CD4-positive, CD25-positive, alpha-beta regulatory T cell (primary cell): Measurements from ENCODE around the gene AUTS2. TPM values are rescaled to one million over a fixed set of nuclear protein-coding genes. Genes with fewer than 3 reads are reported as not detected.

Source experiments
- ATAC-seq, 2 donors: fragments of 150-1000 bp; cut with Tn5 transposase; one replicate each; pipeline ENCODE4 v1.10.0; 2021; ENCODE audit warnings: low read depth in 2 of 2, moderate number of reproducible peaks in 2 of 2, moderate library complexity in 1 of 2
- DNase-seq, 3 donors: peaks; one replicate each; pipeline versions ENCODE4 v3.0.0 to v3.0.0-alpha.2; 2012 to 2022; ENCODE audit warnings: mixed read lengths in 1 of 3
- H3K27ac ChIP-seq: one replicate; pipeline ENCODE4 v1.7.0; 2013; ENCODE audit warnings: mild to moderate bottlenecking, low read length; ENCODE audit not compliant: insufficient read depth, poor library complexity, severe bottlenecking
- H3K27me3 ChIP-seq: one replicate; pipeline ENCODE4 v1.7.0; 2013; ENCODE audit warnings: low read length; ENCODE audit not compliant: control insufficient read depth, insufficient read depth
- H3K36me3 ChIP-seq: one replicate; pipeline ENCODE4 v1.7.0; 2013; ENCODE audit warnings: mild to moderate bottlenecking, low read length, moderate library complexity; ENCODE audit not compliant: control insufficient read depth, insufficient read depth
- H3K4me1 ChIP-seq: 2 replicates; pipeline ENCODE4 v1.7.0; 2013; ENCODE audit warnings: mild to moderate bottlenecking, low read length; ENCODE audit not compliant: insufficient read depth, control insufficient read depth, poor library complexity, severe bottlenecking
- H3K4me3 ChIP-seq: one replicate; pipeline ENCODE4 v1.7.0; 2013; ENCODE audit warnings: low read depth, mild to moderate bottlenecking, low read length, moderate library complexity
- H3K9me3 ChIP-seq, 2 experiments: 1 replicate in 1 of 2; 2 replicates in 1 of 2; pipeline ENCODE4 v1.7.0; 2013; ENCODE audit warnings: low read length in 2 of 2, mild to moderate bottlenecking in 1 of 2, moderate library complexity in 1 of 2; ENCODE audit not compliant: control insufficient read depth in 2 of 2
- H3K27ac Mint-ChIP-seq, 3 donors: one replicate each; pipeline ENCODE4 v1.8.0; 2020 to 2022; ENCODE audit warnings: mild to moderate bottlenecking in 3 of 3, mixed read lengths in 3 of 3, moderate library complexity in 2 of 3
- H3K27me3 Mint-ChIP-seq: one replicate; pipeline ENCODE4 v1.8.0; 2022; ENCODE audit warnings: mild to moderate bottlenecking, mixed read lengths
- H3K36me3 Mint-ChIP-seq: one replicate; pipeline ENCODE4 v1.8.0; 2020; ENCODE audit warnings: mixed read lengths
- H3K4me1 Mint-ChIP-seq, 4 donors: one replicate each; pipeline ENCODE4 v1.8.0; 2020 to 2022; ENCODE audit warnings: mixed read lengths in 4 of 4, mild to moderate bottlenecking in 1 of 4
- H3K4me3 Mint-ChIP-seq, 4 donors: one replicate each; pipeline ENCODE4 v1.8.0; 2020 to 2022; ENCODE audit warnings: mild to moderate bottlenecking in 4 of 4, mixed read lengths in 4 of 4, moderate library complexity in 3 of 4
- H3K9me3 Mint-ChIP-seq, 7 donors: one replicate each; pipeline ENCODE4 v1.8.0; 2020 to 2022; ENCODE audit warnings: mixed read lengths in 7 of 7, mild to moderate bottlenecking in 3 of 7, moderate library complexity in 2 of 7
- polyA plus RNA-seq, 4 donors: library from polyadenylated mRNA; unstranded; fragments of 300-500 nt; fragmentation: Illumina TruSeq; gene quantifications; one replicate each; pipeline ENCODE4 v1.2.3, GENCODE V29; 2021
- total RNA-seq: library from RNA; stranded (reverse); gene quantifications from one replicate; pipeline ENCODE4 v1.2.3, GENCODE V29; 2022

AUTS2 gene
- total and polyA plus RNA-seq, 5 donors from 2014 or later = 0.47 to 32.4 (median 0.74) TPM

DNA sequence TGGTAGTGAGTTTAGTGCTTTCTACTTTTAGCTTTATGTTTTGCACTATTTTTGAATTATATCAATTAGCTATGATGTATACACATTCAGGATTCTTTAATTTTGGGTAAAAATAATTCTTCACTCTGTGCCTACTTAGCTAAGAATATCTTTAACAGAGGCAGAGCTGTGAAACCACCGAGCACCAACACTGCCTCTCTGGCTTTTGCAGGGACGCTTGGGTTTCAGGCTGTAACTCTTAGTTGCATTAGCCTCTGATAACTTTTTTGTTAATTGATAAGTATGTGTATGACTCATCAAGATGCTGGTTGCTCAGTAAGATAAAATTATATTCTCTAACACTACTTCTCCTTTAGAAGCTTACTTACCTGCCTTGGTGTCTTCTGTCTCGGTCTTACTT, 738.3 kb downstream of the AUTS2 start:
- H3K36me3 Mint-ChIP-seq = no peaks in the 10 kb centered on the region
- no peak overlapping the region for H3K27ac Mint-ChIP-seq

DNA sequence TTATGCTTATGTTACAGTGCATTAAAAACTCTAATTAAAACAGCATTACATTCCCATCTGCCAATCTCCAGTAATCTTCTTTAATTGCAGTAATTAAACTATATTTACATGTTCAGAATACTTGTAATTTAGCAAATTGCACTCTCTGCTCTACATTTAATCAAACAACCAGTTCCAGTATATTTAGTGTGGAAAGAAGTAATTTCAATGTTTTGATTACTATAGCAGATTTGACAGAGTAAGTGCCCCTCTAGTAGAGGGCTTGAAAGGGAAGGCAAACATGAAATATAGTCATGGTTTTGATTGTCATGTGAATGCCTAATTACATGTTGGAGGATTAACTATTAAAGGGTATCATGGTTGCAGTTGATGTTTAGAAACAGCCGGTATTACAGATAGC, 739.7 kb downstream of the AUTS2 start:
- H3K4me3 ChIP-seq = no peak overlapping the region
- Mint-ChIP-seq H3K4me1 (peaks cover 0 to 13% (median 0%) of the 10 kb centered on the region in 4 donors), H3K36me3 (no peaks in the 10 kb centered on the region), H3K27ac (no peak overlapping the region), H3K9me3 (peaks cover 0 to 5% (median 0%) of the 10 kb centered on the region in 7 donors), H3K4me3 (no peak overlapping the region), H3K27me3 (no peaks in the 10 kb centered on the region)
- H3K27ac ChIP-seq = no peak overlapping the region
- H3K27me3 ChIP-seq = no peaks in the 10 kb centered on the region
- H3K36me3 ChIP-seq = no peaks in the 10 kb centered on the region
- ATAC-seq (no peak), DNase-seq (no peak)
- H3K4me1 ChIP-seq = no peaks in the 10 kb centered on the region
- no peaks in the 10 kb centered on the region for H3K9me3 ChIP-seq

More for the DNA sequence above, 738.3 kb downstream of the AUTS2 start:
- Mint-ChIP-seq H3K9me3 (peaks cover 0 to 8% (median 5%) of the 10 kb centered on the region in 7 donors), H3K4me1 (peaks cover 0 to 13% (median 0%) of the 10 kb centered on the region in 4 donors), H3K27me3 (no peaks in the 10 kb centered on the region), H3K4me3 (no peak overlapping the region)
- ATAC-seq (no peak), DNase-seq (no peak)
- Histone ChIP-seq H3K4me3 (no peak overlapping the region), H3K9me3 (no peaks in the 10 kb centered on the region), H3K27ac (no peak overlapping the region), H3K36me3 (no peaks in the 10 kb centered on the region), H3K4me1 (no peaks in the 10 kb centered on the region), H3K27me3 (no peaks in the 10 kb centered on the region)

DNA sequence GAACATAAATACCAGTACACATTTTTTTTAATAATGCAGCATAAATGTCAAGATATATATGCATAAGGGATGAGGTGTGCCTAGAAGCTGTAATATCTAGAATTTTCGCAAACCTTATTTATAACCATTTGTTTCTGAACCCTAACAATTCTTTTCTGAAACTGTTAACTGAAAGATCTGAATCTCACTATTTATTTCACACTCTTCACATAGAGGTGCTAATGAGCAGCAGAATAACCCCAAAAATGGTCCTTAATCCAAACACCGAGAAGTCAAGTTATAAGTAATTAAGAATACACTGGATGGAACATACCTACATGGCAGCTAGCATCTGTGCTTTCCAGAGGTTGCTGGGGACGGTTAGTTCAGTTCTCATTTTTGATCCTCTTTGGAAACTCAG, 742.0 kb downstream of the AUTS2 start:
- no peak overlapping the region for H3K27ac ChIP-seq
- ATAC-seq = no peak
- H3K4me1 ChIP-seq = no peaks in the 10 kb centered on the region
- Mint-ChIP-seq H3K36me3 (no peaks in the 10 kb centered on the region), H3K9me3 (peaks cover 0 to 5% (median 3%) of the 10 kb centered on the region in 7 donors), H3K27me3 (no peaks in the 10 kb centered on the region), H3K27ac (no peak overlapping the region), H3K4me3 (no peak overlapping the region), H3K4me1 (peaks cover 0 to 3% (median 0%) of the 10 kb centered on the region in 4 donors)
- no peaks in the 10 kb centered on the region for H3K36me3 ChIP-seq
- H3K4me3 ChIP-seq = no peak overlapping the region
- no peaks in the 10 kb centered on the region for H3K9me3 ChIP-seq
- H3K27me3 ChIP-seq = no peaks in the 10 kb centered on the region
- no peak for DNase-seq

DNA sequence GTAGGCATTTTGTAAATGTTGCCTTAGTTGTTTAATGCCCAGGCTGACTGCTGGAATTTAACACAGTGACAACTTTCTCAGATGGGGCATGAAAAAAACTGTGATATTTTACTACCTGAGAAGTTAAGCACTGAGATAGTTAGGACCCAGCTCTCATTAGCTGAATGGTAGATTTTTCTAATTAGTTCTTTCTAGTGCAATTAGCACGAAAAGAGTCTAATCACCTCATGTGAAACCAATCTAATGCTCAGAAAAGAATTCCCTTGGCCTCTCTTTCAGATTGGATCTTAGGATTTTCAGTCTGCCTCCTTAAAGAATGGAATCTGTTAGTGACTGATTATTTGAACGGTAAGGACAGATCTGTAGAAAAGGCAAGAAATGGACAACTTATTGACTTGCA, 743.2 kb downstream of the AUTS2 start:
- Mint-ChIP-seq H3K4me1 (no peaks in the 10 kb centered on the region), H3K4me3 (no peak overlapping the region), H3K27me3 (no peaks in the 10 kb centered on the region), H3K27ac (no peak overlapping the region), H3K9me3 (peaks cover 0 to 9% (median 3%) of the 10 kb centered on the region in 7 donors), H3K36me3 (no peaks in the 10 kb centered on the region)
- ATAC-seq (no peak), DNase-seq (no peak)
- no peak overlapping the region for H3K4me3 ChIP-seq
- no peaks in the 10 kb centered on the region for H3K9me3 ChIP-seq
- H3K4me1 ChIP-seq = no peaks in the 10 kb centered on the region
- H3K27me3 ChIP-seq = no peaks in the 10 kb centered on the region
- no peak overlapping the region for H3K27ac ChIP-seq
- H3K36me3 ChIP-seq = no peaks in the 10 kb centered on the region

DNA sequence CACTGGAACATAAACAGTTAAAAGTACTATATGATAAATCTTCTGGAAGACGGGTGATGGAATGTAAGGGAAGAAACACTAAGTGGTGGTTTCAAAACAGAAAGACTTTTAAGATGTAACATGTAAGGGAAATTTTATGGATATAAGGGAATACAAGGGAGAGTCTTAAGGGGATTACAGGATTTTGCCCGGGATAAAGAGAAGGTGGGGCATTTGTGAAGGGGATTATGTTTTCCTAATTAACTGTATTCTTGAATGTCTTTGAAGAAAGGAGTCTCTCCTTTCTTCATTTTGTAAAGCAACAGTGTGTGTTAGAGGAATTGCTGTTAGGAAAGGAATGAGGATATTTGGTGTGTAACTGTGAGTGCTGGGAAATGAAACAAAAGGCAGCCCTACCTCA, 745.2 kb downstream of the AUTS2 start:
- Histone ChIP-seq H3K36me3 (no peaks in the 10 kb centered on the region), H3K9me3 (no peaks in the 10 kb centered on the region), H3K4me1 (no peaks in the 10 kb centered on the region), H3K27ac (no peak overlapping the region), H3K4me3 (no peak overlapping the region), H3K27me3 (no peaks in the 10 kb centered on the region)
- no peak overlapping the region for H3K4me3 Mint-ChIP-seq
- DNase-seq (no peak), ATAC-seq (no peak)
- H3K4me1 Mint-ChIP-seq = peaks cover 0 to 6% (median 0%) of the 10 kb centered on the region in 4 donors
- no peak overlapping the region for H3K27ac Mint-ChIP-seq
- peaks cover 0 to 9% (median 3%) of the 10 kb centered on the region in 7 donors for H3K9me3 Mint-ChIP-seq
- H3K27me3 Mint-ChIP-seq = no peaks in the 10 kb centered on the region
- H3K36me3 Mint-ChIP-seq = no peaks in the 10 kb centered on the region

DNA sequence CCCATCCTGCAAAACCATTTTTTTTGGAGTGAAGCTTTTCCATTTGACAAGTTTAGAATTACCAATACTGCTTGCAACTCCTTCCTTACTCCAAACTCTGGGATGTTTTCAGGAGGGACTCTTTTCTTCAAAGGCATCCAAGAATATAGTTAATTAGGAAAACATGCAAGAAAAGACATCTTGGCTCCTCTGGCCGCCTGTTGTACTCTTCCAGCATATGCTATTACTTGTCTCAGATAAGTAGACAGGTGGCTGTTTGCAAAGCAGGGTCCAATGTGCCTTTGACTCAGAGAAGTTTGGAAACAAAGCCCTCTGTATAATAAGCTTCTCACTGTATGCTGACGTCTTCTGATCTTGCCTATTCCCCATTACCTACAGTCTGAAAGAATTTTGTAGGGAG, 746.5 kb downstream of the AUTS2 start:
- H3K4me1 ChIP-seq = no peaks in the 10 kb centered on the region
- Mint-ChIP-seq H3K9me3 (peaks cover 0 to 5% (median 3%) of the 10 kb centered on the region in 7 donors), H3K36me3 (no peaks in the 10 kb centered on the region), H3K27me3 (no peaks in the 10 kb centered on the region), H3K4me3 (no peak overlapping the region), H3K27ac (no peak overlapping the region), H3K4me1 (peaks cover 0 to 6% (median 0%) of the 10 kb centered on the region in 4 donors)
- DNase-seq = no peak
- no peak overlapping the region for H3K4me3 ChIP-seq
- no peaks in the 10 kb centered on the region for H3K9me3 ChIP-seq
- H3K36me3 ChIP-seq = no peaks in the 10 kb centered on the region
- no peaks in the 10 kb centered on the region for H3K27me3 ChIP-seq
- H3K27ac ChIP-seq = no peak overlapping the region
- ATAC-seq = no peak

DNA sequence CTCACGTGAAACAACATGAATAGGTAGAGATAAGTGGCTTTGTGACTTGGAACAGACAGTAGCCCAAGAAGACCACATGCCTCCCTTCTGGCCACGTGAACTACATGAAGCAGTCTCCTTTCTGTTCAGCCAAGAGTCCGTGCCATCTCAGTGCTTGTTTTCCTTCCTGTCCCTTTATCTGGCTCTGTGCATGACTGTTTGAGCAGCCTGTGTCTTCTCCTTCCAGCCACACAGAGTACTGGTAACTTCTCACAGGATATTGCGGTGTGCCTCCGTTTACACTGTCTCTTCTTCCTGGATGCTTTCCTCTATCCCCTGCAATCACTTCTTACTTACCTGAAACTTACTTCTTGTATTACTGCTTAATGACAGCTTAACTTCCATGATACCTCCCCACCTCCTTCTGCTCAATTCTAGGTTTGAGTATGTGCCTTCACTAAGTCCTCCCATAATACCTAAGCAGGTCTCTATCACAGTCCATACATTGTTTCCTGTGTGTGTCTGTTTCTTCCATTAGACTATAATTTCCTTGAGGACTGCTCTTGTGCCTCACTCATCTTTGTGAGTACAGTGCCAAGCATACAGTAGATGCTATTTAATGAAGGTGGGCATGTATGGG, 748.7 kb downstream of the AUTS2 start:
- DNase-seq = no peak
- Mint-ChIP-seq H3K4me1 (peaks cover 0 to 6% (median 0%) of the 10 kb centered on the region in 4 donors), H3K36me3 (no peaks in the 10 kb centered on the region), H3K27me3 (no peaks in the 10 kb centered on the region), H3K4me3 (no peak overlapping the region), H3K27ac (no peak overlapping the region), H3K9me3 (peaks cover 0 to 12% (median 5%) of the 10 kb centered on the region in 7 donors)
- H3K36me3 ChIP-seq = no peaks in the 10 kb centered on the region
- no peak overlapping the region for H3K4me3 ChIP-seq
- H3K27ac ChIP-seq = no peak overlapping the region
- ATAC-seq = no peak
- no peaks in the 10 kb centered on the region for H3K9me3 ChIP-seq
- H3K27me3 ChIP-seq = no peaks in the 10 kb centered on the region
- no peaks in the 10 kb centered on the region for H3K4me1 ChIP-seq
